Loucy (cell line): ENCODE measurements around the gene CREB1.
"Not testable (repeated sequence)": the region's sequence is repeated elsewhere in the genome, so short reads cannot be mapped to it uniquely, and the experiment has no call there.

Source experiments
- H2AFZ ChIP-seq: fragments of 200-600 bp; sonication (generic); 2 replicates; pipeline ENCODE4 v1.6.0; 2016; ENCODE audit warnings: antibody characterized with exemption, mild to moderate bottlenecking, low read length, moderate library complexity
- H3F3A ChIP-seq: fragments of 200-600 bp; 2 replicates; pipeline ENCODE4 v1.6.0; 2016; ENCODE audit warnings: antibody characterized with exemption, low read depth, mild to moderate bottlenecking
- H3K27me3 ChIP-seq: fragments of 200-600 bp; sonication (generic); 2 replicates; pipeline ENCODE4 v1.6.1; 2014; ENCODE audit warnings: low read length, mild to moderate bottlenecking; ENCODE audit not compliant: insufficient read depth, poor library complexity, severe bottlenecking
- H3K36me3 ChIP-seq: fragments of 200-600 bp; sonication (generic); 2 replicates; pipeline ENCODE4 v1.6.1; 2016; ENCODE audit warnings: low read length; ENCODE audit not compliant: insufficient read depth
- H3K4me1 ChIP-seq: fragments of 200-600 bp; sonication (generic); 2 replicates; pipeline ENCODE4 v1.5.1; 2014; ENCODE audit warnings: low read length, mild to moderate bottlenecking; ENCODE audit not compliant: insufficient read depth, poor library complexity, severe bottlenecking
- H3K4me2 ChIP-seq: fragments of 200-600 bp; sonication (generic); 2 replicates; pipeline ENCODE4 v1.6.0; 2014; ENCODE audit warnings: antibody characterized with exemption, low read length, low read depth, mild to moderate bottlenecking; ENCODE audit not compliant: poor library complexity, severe bottlenecking
- H3K4me3 ChIP-seq: fragments of 200-600 bp; sonication (generic); 2 replicates; pipeline ENCODE4 v1.5.1; 2014; ENCODE audit warnings: low read length, mild to moderate bottlenecking, mixed read lengths; ENCODE audit not compliant: poor library complexity, severe bottlenecking
- H3K79me2 ChIP-seq: fragments of 200-600 bp; sonication (generic); 2 replicates; pipeline ENCODE4 v1.6.1; 2014; ENCODE audit warnings: low read length; ENCODE audit not compliant: insufficient read depth
- H3K9ac ChIP-seq: fragments of 200-600 bp; sonication (generic); 2 replicates; pipeline ENCODE4 v1.6.0; 2014; ENCODE audit warnings: mild to moderate bottlenecking, low read depth, low read length, moderate library complexity; ENCODE audit not compliant: poor library complexity, severe bottlenecking
- H3K9me2 ChIP-seq: fragments of 200-600 bp; sonication (generic); replicated peaks from 2 replicates; pipeline ENCODE4 v1.6.1; 2016; ENCODE audit warnings: low read depth, low read length, mixed read lengths
- H3K9me3 ChIP-seq: fragments of 200-600 bp; sonication (generic); 2 replicates; pipeline ENCODE4 v1.6.1; 2014; ENCODE audit warnings: mild to moderate bottlenecking, antibody characterized with exemption, low read length, low read depth; ENCODE audit not compliant: insufficient read depth
- H4K20me1 ChIP-seq: fragments of 200-600 bp; sonication (generic); 2 replicates; pipeline ENCODE4 v1.6.0; 2014; ENCODE audit warnings: antibody characterized with exemption, low read length, mild to moderate bottlenecking; ENCODE audit not compliant: insufficient read depth, poor library complexity, severe bottlenecking
- EZH2phosphoT487 ChIP-seq: fragments of 200-600 bp; IDR thresholded peaks from 2 replicates; pipeline ENCODE4 v1.6.1; 2018; ENCODE audit warnings: antibody characterized with exemption, mild to moderate bottlenecking, moderate library complexity, borderline replicate concordance
- TF ChIP-seq, protein P1 (sequence below): fragments of 200-600 bp; sonication (generic); conservative IDR thresholded peaks from 2 replicates; pipeline ENCODE4 v1.5.1; 2014; ENCODE audit warnings: mild to moderate bottlenecking, antibody characterized with exemption, low read length

CREB1 gene

DNA sequence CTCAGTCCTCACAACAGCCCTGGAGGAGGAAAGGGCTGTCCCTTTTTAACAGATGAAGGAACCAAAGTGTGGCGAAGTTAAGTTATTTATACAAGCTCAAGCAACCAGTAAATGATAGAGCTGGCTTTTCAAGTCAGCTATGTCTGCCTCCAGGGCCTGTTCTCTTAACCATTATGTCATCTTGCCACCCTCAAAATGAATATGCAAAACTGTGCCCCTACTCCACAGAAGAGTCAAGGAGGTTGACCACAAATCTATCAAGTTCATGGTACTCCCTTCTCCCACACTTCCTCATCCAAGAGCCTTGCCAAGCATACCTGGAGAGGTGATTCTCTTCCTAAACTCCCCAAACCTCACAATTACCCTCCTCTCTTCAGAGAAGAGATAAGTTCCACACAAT is 37.3 kb upstream of the CREB1 start:
- H3F3A ChIP-seq: no peaks in the 10 kb centered on the region
- H3K9ac ChIP-seq: no peak overlapping the region
- no peak overlapping the region for H2AFZ ChIP-seq
- no peaks in the 10 kb centered on the region for H3K4me1 ChIP-seq
- no peaks in the 10 kb centered on the region for H3K36me3 ChIP-seq
- H3K4me3 ChIP-seq: no peak overlapping the region
- TF ChIP-seq EZH2phosphoT487: no peak
- TF ChIP-seq, protein P1, sequence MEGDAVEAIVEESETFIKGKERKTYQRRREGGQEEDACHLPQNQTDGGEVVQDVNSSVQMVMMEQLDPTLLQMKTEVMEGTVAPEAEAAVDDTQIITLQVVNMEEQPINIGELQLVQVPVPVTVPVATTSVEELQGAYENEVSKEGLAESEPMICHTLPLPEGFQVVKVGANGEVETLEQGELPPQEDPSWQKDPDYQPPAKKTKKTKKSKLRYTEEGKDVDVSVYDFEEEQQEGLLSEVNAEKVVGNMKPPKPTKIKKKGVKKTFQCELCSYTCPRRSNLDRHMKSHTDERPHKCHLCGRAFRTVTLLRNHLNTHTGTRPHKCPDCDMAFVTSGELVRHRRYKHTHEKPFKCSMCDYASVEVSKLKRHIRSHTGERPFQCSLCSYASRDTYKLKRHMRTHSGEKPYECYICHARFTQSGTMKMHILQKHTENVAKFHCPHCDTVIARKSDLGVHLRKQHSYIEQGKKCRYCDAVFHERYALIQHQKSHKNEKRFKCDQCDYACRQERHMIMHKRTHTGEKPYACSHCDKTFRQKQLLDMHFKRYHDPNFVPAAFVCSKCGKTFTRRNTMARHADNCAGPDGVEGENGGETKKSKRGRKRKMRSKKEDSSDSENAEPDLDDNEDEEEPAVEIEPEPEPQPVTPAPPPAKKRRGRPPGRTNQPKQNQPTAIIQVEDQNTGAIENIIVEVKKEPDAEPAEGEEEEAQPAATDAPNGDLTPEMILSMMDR: no peak
- H3K79me2 ChIP-seq: no peaks in the 10 kb centered on the region
- H3K9me3 ChIP-seq: no peaks in the 10 kb centered on the region
- no peaks in the 10 kb centered on the region for H3K9me2 ChIP-seq
- H3K27me3 ChIP-seq: no peaks in the 10 kb centered on the region
- H3K4me2 ChIP-seq: no peak overlapping the region
- H4K20me1 ChIP-seq: no peaks in the 10 kb centered on the region

DNA sequence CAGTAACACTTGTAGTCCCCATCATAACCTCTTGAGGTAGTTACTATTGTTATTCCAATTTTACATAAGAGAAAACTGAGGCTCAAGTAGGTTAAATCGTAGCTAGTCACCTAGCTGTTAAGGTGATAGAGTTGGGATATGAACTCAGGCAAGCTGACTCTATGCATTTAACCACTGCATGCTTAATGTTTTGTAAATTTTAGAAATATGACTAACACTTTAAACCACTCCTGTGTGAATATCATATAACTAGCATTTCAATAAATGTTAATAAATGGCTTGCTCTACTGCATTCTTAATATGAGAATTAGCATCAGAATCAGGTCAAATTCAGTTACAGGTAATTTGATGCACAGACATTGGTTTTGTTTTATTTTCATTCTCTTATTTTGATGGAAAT is 35.6 kb upstream of the CREB1 start:
- TF ChIP-seq, protein P1: no peak
- TF ChIP-seq EZH2phosphoT487: no peak
- no peaks in the 10 kb centered on the region for H3K9me2 ChIP-seq
- no peaks in the 10 kb centered on the region for H3K27me3 ChIP-seq
- no peaks in the 10 kb centered on the region for H3K9me3 ChIP-seq
- no peaks in the 10 kb centered on the region for H4K20me1 ChIP-seq
- H3F3A ChIP-seq: no peaks in the 10 kb centered on the region
- no peaks in the 10 kb centered on the region for H3K79me2 ChIP-seq
- H2AFZ ChIP-seq: no peak overlapping the region
- no peaks in the 10 kb centered on the region for H3K36me3 ChIP-seq
- H3K9ac ChIP-seq: no peak overlapping the region
- peaks cover 4% of the 10 kb centered on the region for H3K4me1 ChIP-seq
- H3K4me3 ChIP-seq: no peak overlapping the region
- H3K4me2 ChIP-seq: no peak overlapping the region

DNA sequence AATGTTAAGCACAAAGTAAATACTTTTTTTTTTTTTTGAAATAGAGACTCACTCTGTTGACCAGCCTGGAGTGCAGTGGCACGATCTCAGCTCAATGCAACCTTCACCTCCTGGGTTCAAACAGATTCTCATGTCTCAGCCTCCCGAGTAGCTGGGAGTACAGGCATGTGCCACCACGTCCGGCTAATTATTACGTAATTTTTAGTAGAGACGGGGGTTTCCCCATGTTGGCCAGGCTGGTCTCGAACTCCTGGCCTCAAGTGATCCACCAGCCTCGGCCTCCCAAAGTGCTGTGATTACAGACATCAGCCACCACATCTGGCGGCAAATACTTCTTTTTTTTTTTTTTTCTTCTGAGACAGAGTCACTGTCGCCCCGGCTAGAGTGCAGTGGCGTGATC is 32.8 kb upstream of the CREB1 start:
- H3K27me3 ChIP-seq, H3K9ac ChIP-seq, H3K4me2 ChIP-seq, H3F3A ChIP-seq, H4K20me1 ChIP-seq, H3K9me3 ChIP-seq, H3K4me1 ChIP-seq, H3K36me3 ChIP-seq, H2AFZ ChIP-seq, H3K9me2 ChIP-seq, H3K79me2 ChIP-seq, H3K4me3 ChIP-seq: not testable (repeated sequence)

DNA sequence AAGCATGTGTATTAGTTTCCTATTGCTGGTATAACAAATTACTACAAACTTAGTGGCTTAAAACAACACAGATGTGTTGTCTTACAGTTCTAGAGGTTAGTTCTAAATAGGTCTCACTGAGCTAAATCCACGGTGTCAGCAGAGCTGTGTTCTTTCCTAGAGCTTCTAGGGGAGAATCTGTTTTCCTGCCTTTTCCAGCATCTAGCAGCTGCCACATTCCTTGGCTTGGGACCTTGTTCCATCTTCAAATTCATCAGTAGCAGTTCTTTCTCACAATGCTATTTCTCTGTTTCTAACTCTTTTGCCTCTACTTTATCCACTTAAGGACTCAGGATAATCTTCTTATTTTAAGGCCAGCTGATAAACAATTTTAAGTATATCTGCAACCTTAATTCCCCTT is 32.2 kb upstream of the CREB1 start:
- H3K27me3 ChIP-seq: no peaks in the 10 kb centered on the region
- H3K9me2 ChIP-seq: no peaks in the 10 kb centered on the region
- no peaks in the 10 kb centered on the region for H3F3A ChIP-seq
- no peaks in the 10 kb centered on the region for H3K79me2 ChIP-seq
- no peak overlapping the region for H3K4me3 ChIP-seq
- no peak overlapping the region for H2AFZ ChIP-seq
- no peak for TF ChIP-seq EZH2phosphoT487
- TF ChIP-seq, protein P1: no peak
- H3K4me2 ChIP-seq: no peak overlapping the region
- peaks cover 7% of the 10 kb centered on the region for H3K4me1 ChIP-seq
- H3K9ac ChIP-seq: no peak overlapping the region
- H3K36me3 ChIP-seq: no peaks in the 10 kb centered on the region
- H4K20me1 ChIP-seq: no peaks in the 10 kb centered on the region
- no peaks in the 10 kb centered on the region for H3K9me3 ChIP-seq
